Measurements from ENCODE around the gene RSPH1. TPM values are rescaled to one million over a fixed set of nuclear protein-coding genes. Genes with fewer than 3 reads are reported as not detected.
A peak's percentile ranks its signal among the peaks of the same experiment; 100 is the strongest.

The RSPH1 gene
- total RNA-seq, 1 donor from 2014 or later, result not detected

GRCh38 chr21:42537106-42537742, 41.2 kb upstream of the RSPH1 start:
- Mint-ChIP-seq H3K9me3 (no peaks in the 10 kb centered on the region), H3K36me3 (ENCODE audit: low read depth) (peaks cover 16% of the 10 kb centered on the region), H3K4me3 (no peak overlapping the region), H3K27me3 (no peaks in the 10 kb centered on the region), H3K27ac (no peak overlapping the region), H3K4me1 (peaks cover 8% of the 10 kb centered on the region)
- intact Hi-C loops (cut with micrococcal nuclease), result loop anchor here (5.0 kb wide), 1 partner anchor 230 kb away; no protein-coding TSS in a partner anchor
- DNase-seq, result peak; percentile 71

GRCh38 chr21:42536601-42537000, 40.6 kb upstream of the RSPH1 start:
- Mint-ChIP-seq H3K9me3 (no peaks in the 10 kb centered on the region), H3K4me1 (peaks cover 8% of the 10 kb centered on the region), H3K27ac (no peak overlapping the region), H3K4me3 (no peak overlapping the region), H3K36me3 (ENCODE audit: low read depth) (peaks cover 16% of the 10 kb centered on the region), H3K27me3 (no peaks in the 10 kb centered on the region)
- intact Hi-C loops (cut with micrococcal nuclease), result loop anchor here (5.0 kb wide), 1 partner anchor 229 kb away; no protein-coding TSS in a partner anchor
- no peak for DNase-seq

GRCh38 chr21:42535602-42536171, 39.7 kb upstream of the RSPH1 start:
- H3K9me3 Mint-ChIP-seq, result no peaks in the 10 kb centered on the region
- no peaks in the 10 kb centered on the region for H3K27me3 Mint-ChIP-seq
- intact Hi-C loops (cut with micrococcal nuclease), result loop anchor here (5.0 kb wide), 1 partner anchor 228 kb away; no protein-coding TSS in a partner anchor
- peaks cover 8% of the 10 kb centered on the region for H3K4me1 Mint-ChIP-seq
- no peak for DNase-seq
- peaks cover 19% of the 10 kb centered on the region for H3K36me3 Mint-ChIP-seq (ENCODE audit: low read depth)
- no peak overlapping the region for H3K4me3 Mint-ChIP-seq
- H3K27ac Mint-ChIP-seq, result no peak overlapping the region

GRCh38 chr21:42534421-42535378, 38.7 kb upstream of the RSPH1 start:
- H3K36me3 Mint-ChIP-seq (ENCODE audit: low read depth), result peaks cover 24% of the 10 kb centered on the region
- no peaks in the 10 kb centered on the region for H3K9me3 Mint-ChIP-seq
- no peaks in the 10 kb centered on the region for H3K27me3 Mint-ChIP-seq
- H3K27ac Mint-ChIP-seq, result peak overlapping the region; percentile 17
- intact Hi-C loops (cut with micrococcal nuclease), result loop anchor here (5.0 kb wide), 1 partner anchor 227 kb away; no protein-coding TSS in a partner anchor
- no peak overlapping the region for H3K4me3 Mint-ChIP-seq
- H3K4me1 Mint-ChIP-seq, result peaks cover 15% of the 10 kb centered on the region
- DNase-seq, result no peak

- Mint-ChIP-seq H3K36me3 (ENCODE audit: low read depth) (peaks cover 25% of the 10 kb centered on the region), H3K27me3 (no peaks in the 10 kb centered on the region), H3K9me3 (no peaks in the 10 kb centered on the region), H3K4me1 (peaks cover 19% of the 10 kb centered on the region), H3K4me3 (no peak overlapping the region), H3K27ac (no peak overlapping the region)
- intact Hi-C loops (cut with micrococcal nuclease), result no loop called here
- no peak for DNase-seq
Observed at GRCh38 chr21:42533963-42534355, 37.9 kb upstream of the RSPH1 start.

- Mint-ChIP-seq H3K4me1 (peaks cover 19% of the 10 kb centered on the region), H3K27me3 (no peaks in the 10 kb centered on the region), H3K9me3 (no peaks in the 10 kb centered on the region), H3K36me3 (ENCODE audit: low read depth) (peaks cover 25% of the 10 kb centered on the region), H3K4me3 (no peak overlapping the region), H3K27ac (no peak overlapping the region)
- DNase-seq, result no peak
- intact Hi-C loops (cut with micrococcal nuclease), result no loop called here
Observed at GRCh38 chr21:42533306-42533962, 37.4 kb upstream of the RSPH1 start.

- DNase-seq, result no peak
- intact Hi-C loops (cut with micrococcal nuclease), result no loop called here
- Mint-ChIP-seq H3K27me3 (no peaks in the 10 kb centered on the region), H3K4me1 (peaks cover 26% of the 10 kb centered on the region), H3K9me3 (no peaks in the 10 kb centered on the region), H3K4me3 (no peak overlapping the region), H3K36me3 (ENCODE audit: low read depth) (peaks cover 28% of the 10 kb centered on the region), H3K27ac (no peak overlapping the region)
Observed at GRCh38 chr21:42532466-42533181, 36.6 kb upstream of the RSPH1 start.

GRCh38 chr21:42531771-42532170, 35.7 kb upstream of the RSPH1 start:
- H3K4me1 Mint-ChIP-seq, result peaks cover 34% of the 10 kb centered on the region
- peaks cover 25% of the 10 kb centered on the region for H3K36me3 Mint-ChIP-seq (ENCODE audit: low read depth)
- no peaks in the 10 kb centered on the region for H3K27me3 Mint-ChIP-seq
- DNase-seq, result no peak
- intact Hi-C loops (cut with micrococcal nuclease), result no loop called here
- H3K4me3 Mint-ChIP-seq, result no peak overlapping the region
- no peak overlapping the region for H3K27ac Mint-ChIP-seq
- no peaks in the 10 kb centered on the region for H3K9me3 Mint-ChIP-seq

- peaks cover 29% of the 10 kb centered on the region for H3K36me3 Mint-ChIP-seq (ENCODE audit: low read depth)
- H3K27me3 Mint-ChIP-seq, result no peaks in the 10 kb centered on the region
- intact Hi-C loops (cut with micrococcal nuclease), result no loop called here
- H3K27ac Mint-ChIP-seq, result no peak overlapping the region
- peaks cover 45% of the 10 kb centered on the region for H3K4me1 Mint-ChIP-seq
- no peaks in the 10 kb centered on the region for H3K9me3 Mint-ChIP-seq
- DNase-seq, result no peak
- H3K4me3 Mint-ChIP-seq, result no peak overlapping the region
Observed at GRCh38 chr21:42530167-42530518, 34.1 kb upstream of the RSPH1 start.

GRCh38 chr21:42527489-42528158, 31.6 kb upstream of the RSPH1 start:
- Mint-ChIP-seq H3K9me3 (no peaks in the 10 kb centered on the region), H3K4me3 (peak overlapping the region; percentile 77), H3K27ac (peak overlapping the region; percentile 68), H3K36me3 (ENCODE audit: low read depth) (peaks cover 34% of the 10 kb centered on the region), H3K4me1 (peaks cover 45% of the 10 kb centered on the region), H3K27me3 (no peaks in the 10 kb centered on the region)
- intact Hi-C loops (cut with micrococcal nuclease), result loop anchor here (1.0 to 10.0 kb wide), 6 partner anchors 12 to 1163 kb away; partner anchors contain the start of genes MX2 and RSPH1
- DNase-seq, result peak; percentile 90

GRCh38 chr21:42527127-42527488, 31.1 kb upstream of the RSPH1 start:
- intact Hi-C loops (cut with micrococcal nuclease), result loop anchor here (1.0 to 10.0 kb wide), 6 partner anchors 12 to 1162 kb away; partner anchors contain the start of genes MX2 and RSPH1
- Mint-ChIP-seq H3K27me3 (no peaks in the 10 kb centered on the region), H3K36me3 (ENCODE audit: low read depth) (peaks cover 35% of the 10 kb centered on the region)

GRCh38 chr21:42526379-42526727, 30.3 kb upstream of the RSPH1 start:
- intact Hi-C loops (cut with micrococcal nuclease), result loop anchor here (2.0 to 10.0 kb wide), 5 partner anchors 30 to 1162 kb away; partner anchors contain the start of genes MX2 and RSPH1
- Mint-ChIP-seq H3K4me3 (no peak overlapping the region), H3K27ac (no peak overlapping the region), H3K27me3 (no peaks in the 10 kb centered on the region), H3K36me3 (ENCODE audit: low read depth) (peaks cover 40% of the 10 kb centered on the region), H3K4me1 (peaks cover 45% of the 10 kb centered on the region), H3K9me3 (no peaks in the 10 kb centered on the region)
- no peak for DNase-seq

More at GRCh38 chr21:42527127-42527488, 31.1 kb upstream of the RSPH1 start:
- DNase-seq, result no peak
- Mint-ChIP-seq H3K4me3 (peak overlapping the region; percentile 13), H3K9me3 (no peaks in the 10 kb centered on the region), H3K27ac (peak overlapping the region; percentile 70), H3K4me1 (peaks cover 45% of the 10 kb centered on the region)
